IPS-20b (cell line): ENCODE results near the gene CD48.
"Not testable (repeated sequence)": the region's sequence is repeated elsewhere in the genome, so short reads cannot be mapped to it uniquely, and the experiment has no call there.

Experiments used
- H3K27ac ChIP-seq: one replicate; pipeline ENCODE4 v1.5.1; 2013; ENCODE audit warnings: low read length
- H3K27me3 ChIP-seq: 2 replicates; pipeline ENCODE4 v1.6.1; 2013; ENCODE audit warnings: mild to moderate bottlenecking, low read length, inconsistent platforms; ENCODE audit not compliant: insufficient read depth
- H3K36me3 ChIP-seq: 2 replicates; pipeline ENCODE4 v1.6.1; 2013; ENCODE audit warnings: low read depth, mild to moderate bottlenecking, inconsistent platforms, low read length, moderate library complexity; ENCODE audit not compliant: insufficient read depth
- H3K4me1 ChIP-seq: 2 replicates; pipeline ENCODE4 v1.6.1; 2013; ENCODE audit warnings: mild to moderate bottlenecking, control low read depth, inconsistent platforms, low read length, moderate library complexity; ENCODE audit not compliant: insufficient read depth
- H3K4me3 ChIP-seq: 2 replicates; pipeline ENCODE4 v1.5.1; 2013; ENCODE audit warnings: mild to moderate bottlenecking, low read length, inconsistent platforms
- H3K9ac ChIP-seq: 2 replicates; pipeline ENCODE4 v1.6.1; 2013; ENCODE audit warnings: low read depth, mild to moderate bottlenecking, inconsistent platforms, low read length, moderate library complexity
- H3K9me3 ChIP-seq: 2 replicates; pipeline ENCODE4 v1.6.1; 2013; ENCODE audit warnings: mild to moderate bottlenecking, low read depth, low read length, inconsistent platforms; ENCODE audit not compliant: insufficient read depth

Gene CD48

DNA sequence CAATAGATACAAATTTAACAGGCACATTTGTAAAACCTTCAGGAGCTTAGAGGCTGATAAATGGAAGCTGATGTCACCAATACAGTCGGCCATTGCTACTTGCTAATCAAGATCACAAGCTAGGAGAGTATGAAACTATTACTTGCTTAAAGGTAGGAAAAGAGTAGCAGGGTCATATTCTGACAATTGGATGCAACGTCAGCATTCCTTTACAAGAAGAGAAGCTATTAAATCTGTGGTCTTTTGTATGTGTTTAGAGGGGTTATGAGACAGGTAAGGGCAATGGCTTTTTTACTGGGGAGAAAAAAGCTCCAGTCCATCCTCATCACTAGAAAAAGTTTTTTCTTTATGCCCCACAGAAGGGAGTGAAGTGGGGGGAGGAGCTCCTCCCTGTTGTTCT is 11.7 kb upstream of the CD48 start:
- H3K9me3 ChIP-seq: peaks cover 6% of the 10 kb centered on the region; the same call in 1 of the 2 replicates
- H3K4me3 ChIP-seq: no peak overlapping the region
- no peaks in the 10 kb centered on the region for H3K36me3 ChIP-seq
- H3K27ac ChIP-seq: no peak overlapping the region
- H3K4me1 ChIP-seq: peaks cover 10% of the 10 kb centered on the region; the same call in 1 of the 2 replicates
- no peak overlapping the region for H3K9ac ChIP-seq
- no peaks in the 10 kb centered on the region for H3K27me3 ChIP-seq

DNA sequence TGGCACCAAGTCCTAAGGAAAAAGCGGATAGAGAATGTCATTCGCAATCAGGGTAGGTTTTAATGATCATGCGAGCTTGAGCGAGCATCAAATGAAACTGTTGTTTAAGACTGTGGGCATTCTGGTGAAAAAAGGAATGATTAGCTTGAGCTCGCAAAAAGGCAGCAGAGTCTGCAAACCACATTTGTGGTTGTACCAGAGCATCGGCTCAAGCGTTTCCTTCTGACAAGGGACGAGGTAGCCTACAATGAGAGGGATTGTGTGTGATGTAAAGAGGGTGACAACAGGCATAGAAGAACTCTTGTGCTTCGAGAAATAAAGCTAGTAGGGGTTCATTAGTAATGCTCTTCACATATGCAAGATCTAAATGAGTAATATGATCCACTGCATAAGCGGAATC is 11.1 kb upstream of the CD48 start:
- Histone ChIP-seq H3K9ac (no peak overlapping the region), H3K9me3 (peaks cover 6% of the 10 kb centered on the region; the same call in 1 of the 2 replicates), H3K36me3 (no peaks in the 10 kb centered on the region), H3K4me1 (peaks cover 10% of the 10 kb centered on the region; the same call in 1 of the 2 replicates), H3K27ac (no peak overlapping the region), H3K4me3 (no peak overlapping the region), H3K27me3 (no peaks in the 10 kb centered on the region)

DNA sequence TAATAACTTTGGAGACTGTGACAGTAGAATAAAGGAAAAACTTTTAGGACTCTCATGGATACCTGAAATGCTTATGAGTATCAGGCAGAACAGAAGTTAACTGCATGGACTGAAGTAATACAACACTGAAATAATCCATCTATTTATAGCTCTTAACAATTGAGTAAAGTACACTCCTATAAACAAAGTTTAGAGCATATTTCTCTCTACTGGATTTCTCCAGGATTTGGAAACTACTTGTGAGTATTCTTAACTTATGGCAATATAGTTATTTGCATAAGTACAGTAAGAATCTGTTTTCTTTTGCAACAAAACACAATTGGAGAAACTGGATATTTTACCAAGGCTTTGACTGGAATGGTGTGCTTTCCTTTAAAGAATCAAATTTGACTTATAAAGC is 9.9 kb upstream of the CD48 start:
- no peaks in the 10 kb centered on the region for H3K27me3 ChIP-seq
- no peak overlapping the region for H3K27ac ChIP-seq
- no peak overlapping the region for H3K4me3 ChIP-seq
- no peaks in the 10 kb centered on the region for H3K36me3 ChIP-seq
- peaks cover 8% of the 10 kb centered on the region; the same call in 1 of the 2 replicates for H3K4me1 ChIP-seq
- no peak overlapping the region for H3K9ac ChIP-seq
- H3K9me3 ChIP-seq: peaks cover 6% of the 10 kb centered on the region; the same call in 1 of the 2 replicates

DNA sequence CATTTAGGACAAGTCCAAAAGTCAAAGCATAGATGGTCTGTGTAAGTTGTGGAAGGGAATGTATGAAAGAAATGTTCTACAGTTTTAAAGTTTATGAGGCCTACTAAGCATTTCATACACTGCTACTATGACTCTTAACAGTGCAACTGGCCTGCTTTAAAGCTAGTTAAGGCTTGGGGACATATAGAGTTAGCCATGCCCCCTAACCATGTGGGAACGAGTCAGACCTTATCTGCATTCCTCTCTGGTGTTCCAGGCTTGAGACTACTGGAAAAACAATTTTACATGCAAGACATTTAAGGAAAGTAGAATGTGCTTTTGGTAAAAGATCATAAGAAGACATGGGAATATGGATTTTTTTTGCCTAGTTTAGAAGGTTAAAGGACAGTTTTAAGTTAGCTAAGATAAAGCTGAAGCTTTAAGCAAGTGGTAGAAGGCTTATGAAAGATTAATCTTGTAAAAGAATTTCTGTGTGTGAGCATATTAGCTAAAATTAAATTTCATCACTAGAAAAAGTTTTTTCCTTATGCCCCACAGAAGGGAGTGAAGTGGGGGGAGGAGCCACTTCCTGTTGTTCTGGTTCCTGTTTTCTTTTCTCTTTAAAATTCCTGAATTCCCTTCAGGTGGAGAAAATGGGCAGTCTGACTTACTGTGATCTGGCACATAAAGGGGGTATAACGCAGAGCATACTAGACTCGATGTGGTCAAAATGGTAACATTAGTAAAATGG is 8.9 kb upstream of the CD48 start:
- H3K9ac ChIP-seq: no peak overlapping the region
- H3K27ac ChIP-seq: no peak overlapping the region
- peaks cover 6% of the 10 kb centered on the region; the same call in 1 of the 2 replicates for H3K9me3 ChIP-seq
- no peak overlapping the region for H3K4me3 ChIP-seq
- no peaks in the 10 kb centered on the region for H3K36me3 ChIP-seq
- H3K27me3 ChIP-seq: no peaks in the 10 kb centered on the region
- H3K4me1 ChIP-seq: no peaks in the 10 kb centered on the region

DNA sequence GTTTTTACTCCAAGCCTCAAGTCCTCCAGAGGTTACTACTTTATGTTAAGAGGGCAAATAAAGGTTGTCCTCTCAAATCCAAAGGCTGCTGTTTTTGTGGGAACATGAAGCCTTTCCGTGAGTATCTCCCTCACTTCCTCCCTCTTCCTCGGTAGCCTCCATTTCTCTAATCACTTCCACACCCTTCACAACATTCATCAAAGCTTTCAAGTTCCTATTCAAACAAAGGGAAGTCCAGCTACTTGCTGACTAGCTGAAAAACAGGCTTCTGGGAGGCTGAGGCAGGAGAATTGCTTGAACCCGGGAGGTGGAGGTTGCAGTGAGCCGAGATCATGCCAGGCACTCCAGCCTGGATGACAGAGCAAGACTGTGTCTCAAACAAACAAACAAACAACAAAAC is 6.6 kb upstream of the CD48 start:
- no peaks in the 10 kb centered on the region for H3K36me3 ChIP-seq
- H3K27me3 ChIP-seq: no peaks in the 10 kb centered on the region
- peaks cover 6% of the 10 kb centered on the region; the same call in 1 of the 2 replicates for H3K9me3 ChIP-seq
- H3K9ac ChIP-seq: no peak overlapping the region
- H3K4me1 ChIP-seq: no peaks in the 10 kb centered on the region
- H3K4me3 ChIP-seq: no peak overlapping the region
- no peak overlapping the region for H3K27ac ChIP-seq

DNA sequence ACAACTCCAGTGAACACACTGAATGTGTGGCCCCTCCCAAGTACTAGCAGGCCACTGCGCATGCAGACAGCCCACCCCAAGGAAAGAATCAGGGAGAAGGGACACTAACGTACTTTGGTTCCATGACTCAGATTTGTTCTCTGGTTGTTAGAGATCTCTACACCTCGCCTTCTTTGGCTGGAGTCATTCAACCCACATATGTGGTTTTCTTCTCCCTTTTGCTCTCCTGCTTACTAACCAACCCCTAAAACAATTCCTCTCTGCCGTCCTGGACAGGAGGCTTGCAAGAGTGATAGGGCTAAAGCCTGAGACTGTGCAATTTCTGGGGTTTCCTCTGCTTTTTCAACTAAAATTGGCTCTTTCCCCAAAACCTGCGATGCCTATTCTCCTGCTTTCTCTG is 5.7 kb upstream of the CD48 start:
- no peaks in the 10 kb centered on the region for H3K36me3 ChIP-seq
- H3K9ac ChIP-seq: no peak overlapping the region
- no peak overlapping the region for H3K27ac ChIP-seq
- no peak overlapping the region for H3K4me3 ChIP-seq
- H3K27me3 ChIP-seq: no peaks in the 10 kb centered on the region
- peaks cover 6% of the 10 kb centered on the region; the same call in 1 of the 2 replicates for H3K9me3 ChIP-seq
- no peaks in the 10 kb centered on the region for H3K4me1 ChIP-seq

DNA sequence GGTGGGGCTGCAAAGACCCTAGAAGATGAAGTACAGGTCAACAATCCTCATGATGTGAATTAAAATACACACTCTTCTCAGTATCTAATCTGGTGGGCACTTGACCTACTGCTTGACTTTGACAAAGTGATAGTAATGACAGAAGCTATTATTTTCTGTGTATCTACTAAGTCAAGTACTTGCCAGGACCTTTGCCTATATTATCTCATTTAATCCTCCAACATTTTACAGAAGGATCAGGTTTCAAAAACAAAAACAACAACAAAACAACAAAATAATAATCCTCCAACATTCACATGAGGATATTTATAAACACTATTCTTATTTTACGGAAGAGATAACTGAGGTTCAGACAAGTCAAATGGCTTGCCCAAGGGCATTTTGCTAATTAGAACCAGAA is 4.4 kb upstream of the CD48 start:
- no peaks in the 10 kb centered on the region; the same call in 1 of the 2 replicates for H3K9me3 ChIP-seq
- no peak overlapping the region for H3K4me3 ChIP-seq
- H3K27ac ChIP-seq: no peak overlapping the region
- H3K9ac ChIP-seq: no peak overlapping the region
- no peaks in the 10 kb centered on the region for H3K27me3 ChIP-seq
- no peaks in the 10 kb centered on the region for H3K36me3 ChIP-seq
- no peaks in the 10 kb centered on the region for H3K4me1 ChIP-seq

DNA sequence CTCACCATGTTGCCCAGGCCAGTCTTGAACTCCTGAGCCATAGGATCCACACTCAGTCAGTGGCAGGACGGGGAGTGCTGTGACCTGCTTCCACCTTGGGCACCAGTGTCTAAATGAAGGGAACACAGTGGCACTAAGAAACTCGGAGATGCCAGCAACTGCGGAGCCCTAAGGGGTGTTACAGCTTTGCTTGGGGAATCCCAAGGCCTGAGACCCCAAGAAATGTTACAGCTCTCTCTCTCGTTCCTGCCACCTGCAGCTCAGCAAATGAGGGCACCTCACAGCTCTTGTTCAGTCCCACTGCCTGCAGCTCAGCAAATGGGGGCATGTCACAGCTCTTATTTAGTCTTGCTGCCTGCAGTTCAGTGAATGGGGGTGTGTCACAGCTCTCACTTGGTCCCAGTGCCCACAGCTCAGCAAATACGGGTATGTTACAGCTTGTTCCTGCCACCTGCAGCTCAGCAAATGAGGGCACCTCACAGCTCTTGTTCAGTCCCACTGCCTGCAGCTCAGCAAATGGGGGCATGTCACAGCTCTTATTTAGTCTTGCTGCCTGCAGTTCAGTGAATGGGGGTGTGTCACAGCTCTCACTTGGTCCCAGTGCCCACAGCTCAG is 2.5 kb upstream of the CD48 start:
- H3K36me3 ChIP-seq, H3K9ac ChIP-seq, H3K9me3 ChIP-seq, H3K27me3 ChIP-seq, H3K27ac ChIP-seq, H3K4me3 ChIP-seq, H3K4me1 ChIP-seq: not testable (repeated sequence)

DNA sequence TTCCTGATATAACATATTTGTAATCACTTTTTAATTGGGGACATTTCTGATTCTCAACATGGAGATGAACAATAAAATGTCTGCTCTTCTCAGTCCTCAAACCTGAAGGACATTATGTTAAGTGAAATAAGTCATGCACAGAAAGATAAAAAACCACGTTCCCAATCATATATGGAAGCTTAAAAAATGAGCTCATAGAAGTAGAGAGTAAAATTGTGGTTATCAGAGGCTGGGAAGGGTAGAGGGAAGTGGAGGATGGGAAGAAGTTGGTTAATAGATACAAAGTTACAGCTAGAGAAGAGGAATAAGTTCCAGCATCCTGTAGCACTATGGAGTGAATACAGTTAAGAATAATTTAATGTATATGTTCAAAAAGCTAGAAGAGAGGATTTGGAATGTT is 1.5 kb upstream of the CD48 start:
- Histone ChIP-seq H3K9me3 (no peaks in the 10 kb centered on the region), H3K4me3 (no peak overlapping the region), H3K36me3 (no peaks in the 10 kb centered on the region), H3K9ac (no peak overlapping the region), H3K4me1 (no peaks in the 10 kb centered on the region), H3K27ac (no peak overlapping the region), H3K27me3 (no peaks in the 10 kb centered on the region)

DNA sequence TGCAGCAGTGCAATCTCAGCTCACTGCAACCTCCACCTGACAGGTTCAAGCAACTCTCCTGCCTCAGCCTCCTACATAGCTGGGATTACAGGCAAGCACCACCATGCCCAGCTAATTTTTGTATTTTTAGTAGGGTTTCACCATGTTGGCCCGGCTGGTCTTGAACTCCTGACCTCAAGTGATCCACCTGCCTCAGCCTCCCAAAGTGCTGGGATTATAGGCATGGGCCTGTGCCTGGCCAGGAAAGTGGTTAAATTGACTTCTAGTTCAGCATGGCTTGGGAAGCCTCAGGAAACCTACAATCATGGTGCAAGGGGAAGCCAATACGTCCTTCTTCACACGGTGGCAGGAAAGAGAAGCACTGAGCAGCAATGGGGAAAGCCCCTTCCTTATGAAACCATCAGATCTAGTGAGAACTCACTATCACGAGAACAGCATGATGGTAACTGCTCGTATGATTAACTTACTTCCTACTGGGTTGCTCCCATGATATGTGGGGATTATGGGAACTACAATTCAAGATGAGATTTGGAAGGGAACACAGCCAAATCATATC is 981 bp upstream of the CD48 start:
- H3K4me3 ChIP-seq, H3K4me1 ChIP-seq, H3K9ac ChIP-seq, H3K9me3 ChIP-seq, H3K27me3 ChIP-seq, H3K27ac ChIP-seq, H3K36me3 ChIP-seq: not testable (repeated sequence)

DNA sequence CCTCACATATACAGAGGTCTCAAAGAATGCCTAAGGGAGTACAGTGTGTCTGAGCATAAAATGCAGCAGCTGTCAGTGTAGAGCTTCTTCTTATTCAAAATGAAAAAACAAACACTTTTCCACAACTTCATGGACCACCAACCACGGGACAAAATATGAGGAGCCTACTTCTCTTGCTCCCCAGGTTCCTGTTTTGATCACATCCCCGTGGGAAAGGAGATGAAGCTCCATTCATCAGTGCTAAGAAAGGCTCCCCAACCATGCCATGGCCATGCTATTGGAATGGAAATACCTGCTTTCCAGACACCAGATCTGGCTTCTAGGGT is 383 bp downstream of the CD48 start:
- Histone ChIP-seq H3K9me3 (no peaks in the 10 kb centered on the region), H3K4me1 (no peaks in the 10 kb centered on the region), H3K9ac (no peak overlapping the region), H3K27me3 (no peaks in the 10 kb centered on the region), H3K4me3 (no peak overlapping the region), H3K36me3 (no peaks in the 10 kb centered on the region), H3K27ac (no peak overlapping the region)
